Measurements from ENCODE around the gene JUNB. TPM values are rescaled to one million over a fixed set of nuclear protein-coding genes. Genes with fewer than 3 reads are reported as not detected.
A peak's percentile ranks its signal among the peaks of the same experiment; 100 is the strongest.

Gene JUNB
- total and polyA plus RNA-seq, 2 of the 13 experiments (the other 11 are each of a cell fraction or from before 2014, with no cell fraction given) = 7.7 to 8.2 TPM

DNA sequence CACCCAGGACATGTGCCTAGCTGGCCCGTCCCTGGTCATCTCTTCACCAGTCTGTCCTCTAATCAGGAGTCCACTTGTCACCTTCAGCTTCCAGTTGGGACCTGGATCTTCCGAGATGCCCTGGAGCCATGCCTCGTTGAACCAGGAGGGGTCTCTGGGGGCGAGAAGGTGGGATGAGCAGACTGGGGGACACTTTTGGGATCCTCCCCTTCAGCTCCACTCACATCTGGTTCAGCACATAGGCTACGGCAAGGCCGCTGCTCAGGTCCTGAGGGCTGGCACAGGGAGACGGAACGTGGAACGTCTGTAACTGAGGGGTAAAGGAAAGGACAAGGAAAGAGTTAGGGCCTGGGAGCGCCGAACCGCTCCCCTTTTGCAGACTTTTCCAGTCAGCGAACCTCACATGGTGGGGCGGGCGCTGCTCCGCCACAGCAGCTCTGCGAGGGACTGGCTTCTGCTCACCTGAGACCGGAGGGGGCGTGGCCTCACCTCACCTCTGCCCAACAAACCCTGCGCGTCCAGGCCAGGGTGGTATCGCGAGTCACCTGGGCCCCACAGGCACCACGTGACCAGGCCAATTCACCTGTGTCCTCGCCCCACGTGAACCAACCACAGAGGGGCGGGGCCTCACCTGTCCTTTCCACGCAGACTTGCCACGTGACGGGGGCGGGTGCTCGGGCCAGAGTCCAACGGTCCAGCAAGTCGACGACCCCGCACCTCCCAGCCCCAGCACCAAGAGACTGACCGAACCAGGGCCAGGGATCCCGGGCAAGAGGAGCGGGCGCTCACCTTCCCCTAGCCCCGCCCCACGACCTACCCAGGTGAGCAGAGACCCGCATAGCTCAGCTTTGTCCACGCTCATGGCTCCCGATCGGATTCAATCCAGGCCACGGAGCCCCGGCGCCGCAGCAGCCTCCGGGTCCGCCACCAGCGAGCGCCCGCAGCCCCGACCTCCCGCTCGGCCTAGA, 16.4 kb upstream of the JUNB start, which contains the start of gene HOOK2 (continued):
- TF ChIP-seq, protein P1, sequence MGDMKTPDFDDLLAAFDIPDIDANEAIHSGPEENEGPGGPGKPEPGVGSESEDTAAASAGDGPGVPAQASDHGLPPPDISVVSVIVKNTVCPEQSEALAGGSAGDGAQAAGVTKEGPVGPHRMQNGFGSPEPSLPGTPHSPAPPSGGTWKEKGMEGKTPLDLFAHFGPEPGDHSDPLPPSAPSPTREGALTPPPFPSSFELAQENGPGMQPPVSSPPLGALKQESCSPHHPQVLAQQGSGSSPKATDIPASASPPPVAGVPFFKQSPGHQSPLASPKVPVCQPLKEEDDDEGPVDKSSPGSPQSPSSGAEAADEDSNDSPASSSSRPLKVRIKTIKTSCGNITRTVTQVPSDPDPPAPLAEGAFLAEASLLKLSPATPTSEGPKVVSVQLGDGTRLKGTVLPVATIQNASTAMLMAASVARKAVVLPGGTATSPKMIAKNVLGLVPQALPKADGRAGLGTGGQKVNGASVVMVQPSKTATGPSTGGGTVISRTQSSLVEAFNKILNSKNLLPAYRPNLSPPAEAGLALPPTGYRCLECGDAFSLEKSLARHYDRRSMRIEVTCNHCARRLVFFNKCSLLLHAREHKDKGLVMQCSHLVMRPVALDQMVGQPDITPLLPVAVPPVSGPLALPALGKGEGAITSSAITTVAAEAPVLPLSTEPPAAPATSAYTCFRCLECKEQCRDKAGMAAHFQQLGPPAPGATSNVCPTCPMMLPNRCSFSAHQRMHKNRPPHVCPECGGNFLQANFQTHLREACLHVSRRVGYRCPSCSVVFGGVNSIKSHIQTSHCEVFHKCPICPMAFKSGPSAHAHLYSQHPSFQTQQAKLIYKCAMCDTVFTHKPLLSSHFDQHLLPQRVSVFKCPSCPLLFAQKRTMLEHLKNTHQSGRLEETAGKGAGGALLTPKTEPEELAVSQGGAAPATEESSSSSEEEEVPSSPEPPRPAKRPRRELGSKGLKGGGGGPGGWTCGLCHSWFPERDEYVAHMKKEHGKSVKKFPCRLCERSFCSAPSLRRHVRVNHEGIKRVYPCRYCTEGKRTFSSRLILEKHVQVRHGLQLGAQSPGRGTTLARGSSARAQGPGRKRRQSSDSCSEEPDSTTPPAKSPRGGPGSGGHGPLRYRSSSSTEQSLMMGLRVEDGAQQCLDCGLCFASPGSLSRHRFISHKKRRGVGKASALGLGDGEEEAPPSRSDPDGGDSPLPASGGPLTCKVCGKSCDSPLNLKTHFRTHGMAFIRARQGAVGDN (CRISPR knock-in tag; IDR thresholded peaks at IDR 0.05) = peak; percentile 84
- TF ChIP-seq ZNF615 (CRISPR knock-in tag; IDR thresholded peaks at IDR 0.05; ENCODE audit: borderline replicate concordance) (no peak), ZNF333 (CRISPR knock-in tag; IDR thresholded peaks at IDR 0.05; ENCODE audit: borderline replicate concordance) (peak; percentile 12; the same call in 1 of the 2 replicates), SP4 (CRISPR knock-in tag; IDR thresholded peaks at IDR 0.05) (no peak; the same call in 1 of the 2 replicates), KDM5B (CRISPR knock-in tag; IDR thresholded peaks at IDR 0.05; ENCODE audit: borderline replicate concordance) (peak; percentile 63; the same call in 1 of the 2 replicates), ZNF550 (CRISPR knock-in tag; IDR thresholded peaks at IDR 0.05; ENCODE audit: borderline replicate concordance) (no peak), MAZ (IDR thresholded peaks at IDR 0.05; ENCODE audit: borderline replicate concordance, low read depth, low read length) (no peak), MAZ (CRISPR knock-in tag; IDR thresholded peaks at IDR 0.05; ENCODE audit: low read depth) (0 out of 2 replicates have a peak, but pooled peaks have one; percentile 47), ESRRA (CRISPR knock-in tag; IDR thresholded peaks at IDR 0.05; ENCODE audit: low read depth) (0 out of 2 replicates have a peak, but pooled peaks have one; percentile 41), ZNF713 (CRISPR knock-in tag; IDR thresholded peaks at IDR 0.05) (no peak), ERF (CRISPR knock-in tag; IDR thresholded peaks at IDR 0.05) (no peak), SNAPC4 (CRISPR knock-in tag; IDR thresholded peaks at IDR 0.05) (peak; percentile 35; the same call in 1 of the 2 replicates), REPIN1 (CRISPR knock-in tag; IDR thresholded peaks at IDR 0.05; ENCODE audit: borderline replicate concordance, low read depth) (no peak; the same call in 1 of the 2 replicates)
- TF ChIP-seq, protein P2, sequence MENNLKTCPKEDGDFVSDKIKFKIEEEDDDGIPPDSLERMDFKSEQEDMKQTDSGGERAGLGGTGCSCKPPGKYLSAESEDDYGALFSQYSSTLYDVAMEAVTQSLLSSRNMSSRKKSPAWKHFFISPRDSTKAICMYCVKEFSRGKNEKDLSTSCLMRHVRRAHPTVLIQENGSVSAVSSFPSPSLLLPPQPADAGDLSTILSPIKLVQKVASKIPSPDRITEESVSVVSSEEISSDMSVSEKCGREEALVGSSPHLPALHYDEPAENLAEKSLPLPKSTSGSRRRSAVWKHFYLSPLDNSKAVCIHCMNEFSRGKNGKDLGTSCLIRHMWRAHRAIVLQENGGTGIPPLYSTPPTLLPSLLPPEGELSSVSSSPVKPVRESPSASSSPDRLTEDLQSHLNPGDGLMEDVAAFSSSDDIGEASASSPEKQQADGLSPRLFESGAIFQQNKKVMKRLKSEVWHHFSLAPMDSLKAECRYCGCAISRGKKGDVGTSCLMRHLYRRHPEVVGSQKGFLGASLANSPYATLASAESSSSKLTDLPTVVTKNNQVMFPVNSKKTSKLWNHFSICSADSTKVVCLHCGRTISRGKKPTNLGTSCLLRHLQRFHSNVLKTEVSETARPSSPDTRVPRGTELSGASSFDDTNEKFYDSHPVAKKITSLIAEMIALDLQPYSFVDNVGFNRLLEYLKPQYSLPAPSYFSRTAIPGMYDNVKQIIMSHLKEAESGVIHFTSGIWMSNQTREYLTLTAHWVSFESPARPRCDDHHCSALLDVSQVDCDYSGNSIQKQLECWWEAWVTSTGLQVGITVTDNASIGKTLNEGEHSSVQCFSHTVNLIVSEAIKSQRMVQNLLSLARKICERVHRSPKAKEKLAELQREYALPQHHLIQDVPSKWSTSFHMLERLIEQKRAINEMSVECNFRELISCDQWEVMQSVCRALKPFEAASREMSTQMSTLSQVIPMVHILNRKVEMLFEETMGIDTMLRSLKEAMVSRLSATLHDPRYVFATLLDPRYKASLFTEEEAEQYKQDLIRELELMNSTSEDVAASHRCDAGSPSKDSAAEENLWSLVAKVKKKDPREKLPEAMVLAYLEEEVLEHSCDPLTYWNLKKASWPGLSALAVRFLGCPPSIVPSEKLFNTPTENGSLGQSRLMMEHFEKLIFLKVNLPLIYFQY (CRISPR knock-in tag; IDR thresholded peaks at IDR 0.05; ENCODE audit: borderline replicate concordance) = 0 out of 2 replicates have a peak, but pooled peaks have one; percentile 6

Data from HepG2 (cell line).